IPS-15b (cell line): ENCODE measurements around the gene SARS1.

Experiments
- H3K27me3 ChIP-seq: one replicate; pipeline ENCODE4 v1.6.1; 2013; ENCODE audit warnings: low read length; ENCODE audit not compliant: control insufficient read depth, insufficient read depth
- H3K36me3 ChIP-seq: one replicate; pipeline ENCODE4 v1.6.1; 2013; ENCODE audit warnings: low read length; ENCODE audit not compliant: control insufficient read depth, insufficient read depth
- H3K4me1 ChIP-seq: one replicate; pipeline ENCODE4 v1.6.1; 2013; ENCODE audit warnings: mild to moderate bottlenecking, low read length; ENCODE audit not compliant: control insufficient read depth, insufficient read depth
- H3K4me3 ChIP-seq: one replicate; pipeline ENCODE4 v1.5.1; 2013; ENCODE audit warnings: low read depth, low read length
- H3K9ac ChIP-seq: one replicate; pipeline ENCODE4 v1.6.1; 2013; ENCODE audit warnings: low read depth, mild to moderate bottlenecking, low read length
- H3K9me3 ChIP-seq: one replicate; pipeline ENCODE4 v1.6.1; 2013; ENCODE audit warnings: mild to moderate bottlenecking, low read length; ENCODE audit not compliant: control insufficient read depth, insufficient read depth

The SARS1 gene

GRCh38 chr1:109247401-109248365, 34.0 kb downstream of the SARS1 start:
- peaks cover 3% of the 10 kb centered on the region for H3K4me1 ChIP-seq
- H3K4me3 ChIP-seq: no peak overlapping the region
- peaks cover 7% of the 10 kb centered on the region for H3K36me3 ChIP-seq
- no peaks in the 10 kb centered on the region for H3K9me3 ChIP-seq
- H3K9ac ChIP-seq: no peak overlapping the region
- H3K27me3 ChIP-seq: peaks cover 20% of the 10 kb centered on the region

GRCh38 chr1:109248444-109248796, 34.7 kb downstream of the SARS1 start:
- H3K4me1 ChIP-seq: peaks cover 3% of the 10 kb centered on the region
- peaks cover 7% of the 10 kb centered on the region for H3K36me3 ChIP-seq
- no peak overlapping the region for H3K4me3 ChIP-seq
- peaks cover 20% of the 10 kb centered on the region for H3K27me3 ChIP-seq
- peak overlapping the region; percentile 8 for H3K9ac ChIP-seq
- no peaks in the 10 kb centered on the region for H3K9me3 ChIP-seq

GRCh38 chr1:109248797-109249629, 35.3 kb downstream of the SARS1 start, which contains the start of gene CELSR2:
CELSR2 (plus strand) TSS chr1:109249539; CDS start chr1:109250080, 541 bp downstream.
- Histone ChIP-seq H3K9ac (peak within 1 kb of the TSS; percentile 8), H3K4me1 (peaks cover 6% of the 10 kb centered on the region), H3K4me3 (peak within 1 kb of the TSS; percentile 52), H3K27me3 (peaks cover 20% of the 10 kb centered on the region), H3K36me3 (peaks cover 7% of the 10 kb centered on the region), H3K9me3 (no peaks in the 10 kb centered on the region)

- Histone ChIP-seq H3K4me1 (peaks cover 11% of the 10 kb centered on the region), H3K27me3 (peaks cover 20% of the 10 kb centered on the region), H3K4me3 (peak overlapping the region; percentile 45), H3K9me3 (no peaks in the 10 kb centered on the region), H3K9ac (no peak overlapping the region), H3K36me3 (peaks cover 7% of the 10 kb centered on the region)
These were observed 36.1 kb downstream of the SARS1 start for GRCh38 chr1:109249654-109250401.

- H3K9ac ChIP-seq: no peak overlapping the region
These were observed 36.9 kb downstream of the SARS1 start for GRCh38 chr1:109250454-109251276.

GRCh38 chr1:109251277-109252166, 37.8 kb downstream of the SARS1 start:
- H3K36me3 ChIP-seq: peaks cover 10% of the 10 kb centered on the region
- H3K9me3 ChIP-seq: no peaks in the 10 kb centered on the region
- peaks cover 13% of the 10 kb centered on the region for H3K4me1 ChIP-seq
- no peak overlapping the region for H3K9ac ChIP-seq
- H3K4me3 ChIP-seq: no peak overlapping the region
- peaks cover 20% of the 10 kb centered on the region for H3K27me3 ChIP-seq

More at GRCh38 chr1:109250454-109251276, 36.9 kb downstream of the SARS1 start:
- H3K27me3 ChIP-seq: peaks cover 20% of the 10 kb centered on the region
- peaks cover 13% of the 10 kb centered on the region for H3K4me1 ChIP-seq
- H3K4me3 ChIP-seq: peak overlapping the region; percentile 45
- H3K36me3 ChIP-seq: peaks cover 9% of the 10 kb centered on the region
- H3K9me3 ChIP-seq: no peaks in the 10 kb centered on the region

GRCh38 chr1:109252167-109252892, 38.6 kb downstream of the SARS1 start:
- Histone ChIP-seq H3K36me3 (peaks cover 10% of the 10 kb centered on the region), H3K4me3 (no peak overlapping the region), H3K4me1 (peaks cover 13% of the 10 kb centered on the region), H3K9ac (no peak overlapping the region), H3K27me3 (peaks cover 16% of the 10 kb centered on the region), H3K9me3 (no peaks in the 10 kb centered on the region)

- no peaks in the 10 kb centered on the region for H3K9me3 ChIP-seq
- H3K9ac ChIP-seq: peak overlapping the region; percentile 12
- H3K36me3 ChIP-seq: peaks cover 12% of the 10 kb centered on the region
- no peak overlapping the region for H3K4me3 ChIP-seq
- H3K27me3 ChIP-seq: peaks cover 10% of the 10 kb centered on the region
- peaks cover 13% of the 10 kb centered on the region for H3K4me1 ChIP-seq
These were observed 39.4 kb downstream of the SARS1 start for GRCh38 chr1:109252893-109253802.
